GM13977 (cell line): ENCODE data around the gene INTS1.

Experiments used
- DNase-seq: peaks from one replicate; pipeline ENCODE4 v3.0.0; 2012; ENCODE audit warnings: low spot score
- in situ Hi-C: fragments of 300-500 bp; cut with MboI; formaldehyde crosslinking; loops from one replicate; pipeline ENCODE4 v1.12.0; 2022; ENCODE audit warnings: low sequenced_read_pairs, low pct_unique_long_range_greater_than_20kb, mixed read lengths, inconsistent platforms; ENCODE audit not compliant: unreplicated experiment
- TF ChIP-seq, protein P1 (sequence below): IDR thresholded peaks from 2 replicates; pipeline ENCODE4 v1.5.1; 2012; ENCODE audit warnings: mild to moderate bottlenecking, control low read depth; ENCODE audit not compliant: insufficient read depth; ENCODE audit errors: extremely low read depth, missing control alignments

Gene INTS1

DNA sequence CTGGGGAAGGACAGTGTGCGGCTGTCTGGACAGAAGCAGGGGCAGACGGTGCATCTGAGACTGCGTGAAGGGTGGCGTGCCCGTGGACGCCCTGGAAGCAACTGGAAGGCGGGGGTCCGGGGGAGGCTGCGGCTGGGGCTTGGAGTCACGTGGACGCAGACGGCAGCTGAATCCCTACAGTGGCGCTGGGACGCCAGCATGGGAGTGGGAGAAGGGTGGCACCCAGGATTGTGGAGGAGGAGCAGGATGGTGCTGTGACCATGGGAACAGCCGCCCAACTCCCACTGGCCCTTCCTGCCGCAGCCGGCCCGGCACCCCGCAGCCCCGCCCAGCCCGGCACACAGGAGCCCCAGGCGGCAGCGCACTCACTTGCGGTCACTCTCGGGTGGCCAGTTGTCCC is 9.7 kb downstream of the INTS1 start:
- no peak for DNase-seq
- TF ChIP-seq, protein P1, sequence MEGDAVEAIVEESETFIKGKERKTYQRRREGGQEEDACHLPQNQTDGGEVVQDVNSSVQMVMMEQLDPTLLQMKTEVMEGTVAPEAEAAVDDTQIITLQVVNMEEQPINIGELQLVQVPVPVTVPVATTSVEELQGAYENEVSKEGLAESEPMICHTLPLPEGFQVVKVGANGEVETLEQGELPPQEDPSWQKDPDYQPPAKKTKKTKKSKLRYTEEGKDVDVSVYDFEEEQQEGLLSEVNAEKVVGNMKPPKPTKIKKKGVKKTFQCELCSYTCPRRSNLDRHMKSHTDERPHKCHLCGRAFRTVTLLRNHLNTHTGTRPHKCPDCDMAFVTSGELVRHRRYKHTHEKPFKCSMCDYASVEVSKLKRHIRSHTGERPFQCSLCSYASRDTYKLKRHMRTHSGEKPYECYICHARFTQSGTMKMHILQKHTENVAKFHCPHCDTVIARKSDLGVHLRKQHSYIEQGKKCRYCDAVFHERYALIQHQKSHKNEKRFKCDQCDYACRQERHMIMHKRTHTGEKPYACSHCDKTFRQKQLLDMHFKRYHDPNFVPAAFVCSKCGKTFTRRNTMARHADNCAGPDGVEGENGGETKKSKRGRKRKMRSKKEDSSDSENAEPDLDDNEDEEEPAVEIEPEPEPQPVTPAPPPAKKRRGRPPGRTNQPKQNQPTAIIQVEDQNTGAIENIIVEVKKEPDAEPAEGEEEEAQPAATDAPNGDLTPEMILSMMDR: no peak
- in situ Hi-C loops: no loop called here

DNA sequence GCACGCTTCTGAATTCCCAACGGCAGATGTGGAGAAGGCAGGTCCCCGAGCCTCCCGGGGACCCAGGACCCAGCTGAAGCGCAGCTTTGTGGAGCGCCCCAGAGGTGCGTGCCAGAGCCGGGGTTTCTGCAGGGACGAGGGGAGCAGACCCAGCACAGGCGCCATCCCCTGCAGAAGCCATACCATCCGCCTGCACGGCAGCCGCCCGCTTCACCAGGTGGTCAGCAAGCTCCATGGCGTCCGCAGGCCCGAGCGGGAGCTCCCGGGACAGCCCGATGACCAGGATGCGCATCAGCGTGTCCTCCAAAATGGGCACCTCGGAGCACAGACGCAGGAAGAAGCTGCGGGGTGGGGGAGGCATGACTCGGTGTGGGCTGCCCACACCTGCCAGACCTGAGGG is 10.6 kb downstream of the INTS1 start:
- TF ChIP-seq, protein P1: no peak
- no peak for DNase-seq
- in situ Hi-C loops: no loop called here

DNA sequence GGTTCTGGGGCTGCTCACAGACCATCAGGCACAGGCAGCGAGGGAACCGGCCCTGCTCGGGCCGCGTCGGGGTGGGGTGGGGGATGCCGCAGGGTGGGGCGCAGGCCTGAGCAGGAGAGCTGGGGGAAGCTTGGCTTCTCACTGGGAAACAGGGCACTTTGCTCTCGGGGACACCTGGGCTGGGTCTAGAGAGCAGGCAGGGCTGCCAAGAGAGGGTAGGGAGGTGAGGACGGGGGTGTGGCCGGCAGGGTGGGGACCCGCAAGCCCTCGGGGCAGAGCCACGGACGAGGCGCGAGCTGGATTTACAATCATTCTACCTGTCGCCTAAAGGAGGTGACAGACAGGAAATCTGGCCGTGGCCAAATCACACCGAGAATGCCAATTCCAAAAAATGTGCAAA is 11.1 kb downstream of the INTS1 start:
- in situ Hi-C loops: no loop called here

DNA sequence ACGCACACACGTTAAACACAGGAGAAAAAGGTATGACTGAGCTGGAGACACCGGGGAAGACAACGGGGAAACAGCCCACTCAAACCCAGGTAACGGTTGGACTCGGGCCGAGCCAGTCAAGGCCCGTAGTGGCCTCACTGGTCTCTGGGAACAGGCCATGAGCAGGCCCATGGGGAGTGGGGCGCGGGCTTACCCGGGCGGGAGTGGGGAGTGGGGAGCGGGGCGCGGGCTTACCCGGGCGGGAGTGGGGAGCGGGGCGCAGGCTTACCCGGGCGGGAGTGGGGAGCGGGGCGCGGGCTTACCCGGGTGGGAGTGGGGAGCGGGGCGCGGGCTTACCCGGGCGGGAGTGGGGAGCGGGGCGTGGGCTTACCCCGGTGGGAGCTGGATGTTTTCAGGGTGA is 11.5 kb downstream of the INTS1 start:
- TF ChIP-seq, protein P1: no peak
- DNase-seq: no peak
- in situ Hi-C loops: no loop called here

More for the DNA sequence above, 11.1 kb downstream of the INTS1 start:
- DNase-seq: no peak
- TF ChIP-seq, protein P1: no peak

DNA sequence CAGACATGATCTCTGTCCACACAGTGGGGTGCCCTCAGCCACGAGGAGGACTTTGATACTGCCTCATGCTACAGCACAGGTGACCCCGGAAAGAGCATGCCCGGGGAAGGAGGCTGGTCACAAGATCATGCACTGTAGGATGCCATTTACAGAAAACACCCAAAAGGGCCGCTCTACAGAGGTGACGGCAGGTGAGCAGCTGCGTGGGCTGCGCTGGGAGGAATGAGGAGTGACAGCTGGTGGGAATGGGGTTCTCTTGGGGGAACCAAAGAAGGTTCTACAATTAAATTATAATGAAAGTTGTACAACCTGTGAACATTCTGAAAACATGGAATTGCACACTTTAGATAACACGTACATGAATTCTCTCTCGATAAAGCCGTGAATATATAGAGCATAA is 12.0 kb downstream of the INTS1 start:
- no peak for DNase-seq
- TF ChIP-seq, protein P1: no peak

DNA sequence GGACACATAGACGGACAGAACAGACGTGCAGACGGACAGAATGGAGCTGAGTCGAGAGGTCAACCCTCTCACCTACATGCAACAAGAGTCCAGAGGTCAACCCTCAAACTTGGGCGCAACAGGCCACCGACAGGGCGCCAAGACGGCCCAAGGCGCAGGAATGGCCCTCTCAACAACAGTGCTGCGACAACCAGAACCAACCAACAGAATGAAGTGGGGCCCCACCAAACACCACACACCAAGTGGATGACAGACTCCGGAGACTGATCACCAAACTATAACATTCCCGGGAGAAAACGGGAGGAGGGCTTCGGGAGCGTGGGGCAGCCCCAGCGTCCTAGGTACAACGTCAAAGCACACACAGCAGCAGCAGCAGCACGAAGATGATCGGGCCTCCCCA is 13.4 kb downstream of the INTS1 start:
- TF ChIP-seq, protein P1: no peak
- in situ Hi-C loops: no loop called here
- no peak for DNase-seq

More for the DNA sequence above, 12.0 kb downstream of the INTS1 start:
- in situ Hi-C loops: no loop called here

DNA sequence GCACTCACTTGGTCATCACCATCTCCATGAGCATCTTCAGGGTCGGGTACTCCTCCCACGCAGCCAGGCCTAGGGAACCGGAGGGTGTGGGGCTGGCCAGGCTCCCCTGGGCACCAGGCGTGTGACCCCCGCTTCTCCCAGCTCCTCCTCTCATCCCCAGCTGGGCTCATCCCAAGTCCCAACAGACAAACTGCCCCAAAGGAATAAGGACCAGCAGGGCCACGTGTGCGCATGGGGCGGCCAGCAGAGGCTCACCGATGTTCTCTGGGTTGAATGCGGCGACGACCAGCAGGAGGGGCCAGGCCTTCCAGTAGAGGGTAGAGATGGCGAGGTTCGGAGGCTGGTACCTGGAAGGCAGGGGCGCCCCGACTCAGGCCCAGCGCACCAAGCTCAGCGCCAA is 14.9 kb downstream of the INTS1 start:
- TF ChIP-seq, protein P1: no peak
- no peak for DNase-seq
- in situ Hi-C loops: no loop called here
